Measurements from ENCODE around the gene GLIS2.

- no peak for TF ChIP-seq CTCF (IDR thresholded peaks at IDR 0.05; ENCODE audit: low read depth, low read length)
- TF ChIP-seq POLR2A (IDR thresholded peaks at IDR 0.05; ENCODE audit: extremely low read depth, insufficient read length), result no peak
- no peak for TF ChIP-seq MAX (IDR thresholded peaks at IDR 0.05; ENCODE audit: low read depth, low read length)
- TF ChIP-seq MYC (IDR thresholded peaks at IDR 0.05; ENCODE audit: low read depth, low read length), result no peak
Observed at GRCh38 chr16:4385789-4386450, 70.1 kb downstream of the GLIS2 start.
